HEK293 (cell line): ENCODE results near the gene DIO1.

Experiments used
- CTCF ChIA-PET: fragments of 350-600 bp; formaldehyde crosslinking; extraction: SDS; loops from one replicate; lab custom pipeline; 2021; ENCODE audit warnings: antibody characterized with exemption; lab: Yijun Ruan, JAX
- POLR2A ChIA-PET: fragments of 300-600 bp; formaldehyde crosslinking; extraction: SDS; loops from one replicate; lab custom pipeline; 2020; ENCODE audit warnings: antibody characterized with exemption, inconsistent platforms; lab: Yijun Ruan, JAX
- H3K27ac ChIP-seq: fragments of 200-500 bp; sonication (Bioruptor generic); 2 replicates; pipeline ENCODE4 v1.5.1; 2014; ENCODE audit warnings: low read depth, low read length, control low read depth, inconsistent platforms; ENCODE audit errors: extremely low read depth
- H3K36me3 ChIP-seq, 2 experiments: fragments of 200-500 bp in 1 of 2; sonication (Bioruptor generic) in 1 of 2; 1 replicate in 1 of 2; 2 replicates in 1 of 2; pipeline ENCODE4 v1.5.1; 2014 to 2017; ENCODE audit warnings: inconsistent platforms in 2 of 2, low read length in 2 of 2; ENCODE audit not compliant: control insufficient read depth in 2 of 2, insufficient read depth in 1 of 2
- H3K4me1 ChIP-seq: fragments of 200-500 bp; sonication (Bioruptor generic); 2 replicates; pipeline ENCODE4 v1.5.1; 2014; ENCODE audit warnings: mild to moderate bottlenecking, low read length, inconsistent platforms; ENCODE audit not compliant: control insufficient read depth, insufficient read depth
- H3K4me3 ChIP-seq: 2 replicates; pipeline ENCODE4 v1.5.1; 2011; ENCODE audit warnings: low read depth, mild to moderate bottlenecking, control low read depth, low read length, moderate library complexity
- H3K9me3 ChIP-seq: fragments of 200-500 bp; sonication (Bioruptor generic); 2 replicates; pipeline ENCODE4 v1.5.1; 2014; ENCODE audit warnings: low read depth, low read length, inconsistent platforms; ENCODE audit not compliant: control insufficient read depth, insufficient read depth
- GLI2 ChIP-seq: fragments of 450-650 bp; formaldehyde crosslinking; IDR thresholded peaks from 2 replicates; pipeline ENCODE4; 2017; ENCODE audit warnings: missing biosample characterization, missing genetic modification characterization, low read depth, borderline replicate concordance
- GLI4 ChIP-seq: fragments of 450-650 bp; formaldehyde crosslinking; IDR thresholded peaks from 2 replicates; pipeline ENCODE4 v1.5.1; 2016; ENCODE audit warnings: missing biosample characterization, missing genetic modification characterization
- KLF1 ChIP-seq: fragments of 450-650 bp; formaldehyde crosslinking; IDR thresholded peaks from 2 replicates; pipeline ENCODE4 v1.5.1; 2016; ENCODE audit warnings: missing biosample characterization, missing genetic modification characterization
- RBAK ChIP-seq: fragments of 450-650 bp; formaldehyde crosslinking; IDR thresholded peaks from 2 replicates; pipeline ENCODE4 v1.5.1; 2016; ENCODE audit warnings: missing biosample characterization, missing genetic modification characterization
- REPIN1 ChIP-seq: fragments of 450-650 bp; formaldehyde crosslinking; IDR thresholded peaks from 2 replicates; pipeline ENCODE4 v1.5.1; 2017; ENCODE audit warnings: missing biosample characterization, missing genetic modification characterization, low read depth
- SP7 ChIP-seq: fragments of 450-650 bp; formaldehyde crosslinking; IDR thresholded peaks from 2 replicates; pipeline ENCODE4 v1.5.1; 2016; ENCODE audit warnings: missing biosample characterization, missing genetic modification characterization
- TCF7L2 ChIP-seq: IDR thresholded peaks from 2 replicates; pipeline ENCODE4 v1.6.1; 2011; ENCODE audit warnings: low read depth, mild to moderate bottlenecking, inconsistent platforms, low read length, moderate library complexity, borderline replicate concordance
- WT1 ChIP-seq: fragments of 450-650 bp; formaldehyde crosslinking; IDR thresholded peaks from 2 replicates; pipeline ENCODE4 v1.5.1; 2016; ENCODE audit warnings: missing biosample characterization, missing genetic modification characterization
- ZNF155 ChIP-seq: fragments of 450-650 bp; formaldehyde crosslinking; IDR thresholded peaks from 2 replicates; pipeline ENCODE4 v1.5.1; 2016; ENCODE audit warnings: missing biosample characterization, missing genetic modification characterization
- ZNF23 ChIP-seq: fragments of 450-650 bp; formaldehyde crosslinking; IDR thresholded peaks from 2 replicates; pipeline ENCODE4 v1.5.1; 2016; ENCODE audit warnings: missing biosample characterization, missing genetic modification characterization, borderline replicate concordance
- ZNF274 ChIP-seq, 2 experiments: fragments of 200-500 bp in 1 of 2; fragments of 450-650 bp in 1 of 2; sonication (Bioruptor generic) in 1 of 2; formaldehyde crosslinking in 1 of 2; IDR thresholded peaks; 2 replicates each; pipeline versions ENCODE4 v1.5.1 to v1.6.1; 2014 to 2016; ENCODE audit warnings: borderline replicate concordance in 1 of 2, inconsistent platforms in 1 of 2, low read length in 1 of 2, missing biosample characterization in 1 of 2, missing genetic modification characterization in 1 of 2
- ZNF354C ChIP-seq: fragments of 450-650 bp; formaldehyde crosslinking; IDR thresholded peaks from 2 replicates; pipeline ENCODE4 v1.5.1; 2016; ENCODE audit warnings: missing biosample characterization, missing genetic modification characterization, low read depth, borderline replicate concordance
- ZNF548 ChIP-seq: fragments of 450-650 bp; formaldehyde crosslinking; IDR thresholded peaks from 2 replicates; pipeline ENCODE4 v1.5.1; 2016; ENCODE audit warnings: missing biosample characterization, missing genetic modification characterization
- ZNF610 ChIP-seq: fragments of 450-650 bp; formaldehyde crosslinking; IDR thresholded peaks from 2 replicates; pipeline ENCODE4 v1.5.1; 2016; ENCODE audit warnings: missing biosample characterization, missing genetic modification characterization, borderline replicate concordance
- ZNF664 ChIP-seq: fragments of 450-650 bp; formaldehyde crosslinking; IDR thresholded peaks from 2 replicates; pipeline ENCODE4 v1.5.1; 2016; ENCODE audit warnings: missing biosample characterization, missing genetic modification characterization
- ZNF670 ChIP-seq: fragments of 450-650 bp; formaldehyde crosslinking; IDR thresholded peaks from 2 replicates; pipeline ENCODE4 v1.5.1; 2016; ENCODE audit warnings: missing biosample characterization, missing genetic modification characterization, low read depth
- ZXDB ChIP-seq: fragments of 450-650 bp; formaldehyde crosslinking; IDR thresholded peaks from 2 replicates; pipeline ENCODE4 v1.5.1; 2016; ENCODE audit warnings: missing biosample characterization, missing genetic modification characterization
- TF ChIP-seq, protein P1 (sequence below): fragments of 450-650 bp; formaldehyde crosslinking; IDR thresholded peaks from 2 replicates; pipeline ENCODE4 v1.5.1; 2016; ENCODE audit warnings: missing biosample characterization, missing genetic modification characterization
- TF ChIP-seq, protein P2 (sequence below): fragments of 450-650 bp; formaldehyde crosslinking; IDR thresholded peaks from 2 replicates; pipeline ENCODE4 v1.5.1; 2017; ENCODE audit warnings: missing biosample characterization, missing genetic modification characterization
- TF ChIP-seq, protein P3 (sequence below): fragments of 450-650 bp; formaldehyde crosslinking; conservative IDR thresholded peaks from 2 replicates; pipeline ENCODE4 v1.5.1; 2016; ENCODE audit warnings: low read depth, missing biosample characterization, missing genetic modification characterization
- TF ChIP-seq, protein P4 (sequence below): fragments of 450-650 bp; formaldehyde crosslinking; IDR thresholded peaks from 2 replicates; pipeline ENCODE4 v1.5.1; 2016; ENCODE audit warnings: missing biosample characterization, missing genetic modification characterization

DIO1 gene

DNA sequence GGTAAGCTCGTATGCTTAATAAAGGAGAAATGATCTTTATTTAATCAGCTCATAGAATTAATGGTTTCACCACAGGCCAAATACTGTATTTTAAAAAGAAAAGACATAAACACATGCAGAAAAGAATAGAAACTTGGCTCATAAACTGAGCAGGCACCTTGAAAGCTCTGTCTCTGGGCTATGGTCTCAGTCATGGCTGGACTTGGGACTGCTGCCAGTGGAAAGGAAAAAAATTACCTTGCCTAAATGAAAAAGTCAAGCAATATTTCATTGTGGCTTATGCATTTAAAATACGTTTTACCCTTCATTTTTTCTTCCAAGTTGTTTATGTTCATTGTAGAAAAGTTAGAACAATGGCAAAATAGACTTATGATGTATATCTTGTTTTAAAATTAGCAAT, 60.1 kb downstream of the DIO1 start:
- Histone ChIP-seq H3K36me3 (peaks cover 9 to 74% of the 10 kb centered on the region in 2 experiments), H3K4me1 (no peaks in the 10 kb centered on the region), H3K27ac (no peak overlapping the region), H3K4me3 (no peak overlapping the region)
- POLR2A ChIA-PET: interaction anchor here (1.3 kb wide), 1 partner anchor 8 kb away, joined by 10 read pairs; the partner anchor contains the start of genes IFT25 and LRRC42
- CTCF ChIA-PET: interaction anchor here (1.2 to 1.8 kb wide), 4 partner anchors 10 to 93 kb away, joined by 3 to 16 read pairs (median 8); no protein-coding TSS in a partner anchor
- no peak for TF ChIP-seq ZNF548 (tag by site-specific recombination)
- no peak for TF ChIP-seq GLI4 (tag by site-specific recombination)
- TF ChIP-seq TCF7L2: no peak
- TF ChIP-seq ZNF274 (IDR thresholded peaks at IDR 0.05; ENCODE audit: low read length): no peak
- TF ChIP-seq ZNF274 (tag by site-specific recombination; IDR thresholded peaks at IDR 0.05; ENCODE audit: borderline replicate concordance): no peak
- no peak for TF ChIP-seq ZNF354C (tag by site-specific recombination)
- TF ChIP-seq, protein P1, sequence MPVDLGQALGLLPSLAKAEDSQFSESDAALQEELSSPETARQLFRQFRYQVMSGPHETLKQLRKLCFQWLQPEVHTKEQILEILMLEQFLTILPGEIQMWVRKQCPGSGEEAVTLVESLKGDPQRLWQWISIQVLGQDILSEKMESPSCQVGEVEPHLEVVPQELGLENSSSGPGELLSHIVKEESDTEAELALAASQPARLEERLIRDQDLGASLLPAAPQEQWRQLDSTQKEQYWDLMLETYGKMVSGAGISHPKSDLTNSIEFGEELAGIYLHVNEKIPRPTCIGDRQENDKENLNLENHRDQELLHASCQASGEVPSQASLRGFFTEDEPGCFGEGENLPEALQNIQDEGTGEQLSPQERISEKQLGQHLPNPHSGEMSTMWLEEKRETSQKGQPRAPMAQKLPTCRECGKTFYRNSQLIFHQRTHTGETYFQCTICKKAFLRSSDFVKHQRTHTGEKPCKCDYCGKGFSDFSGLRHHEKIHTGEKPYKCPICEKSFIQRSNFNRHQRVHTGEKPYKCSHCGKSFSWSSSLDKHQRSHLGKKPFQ (tag by site-specific recombination): no peak
- TF ChIP-seq RBAK: no peak
- TF ChIP-seq, protein P2, sequence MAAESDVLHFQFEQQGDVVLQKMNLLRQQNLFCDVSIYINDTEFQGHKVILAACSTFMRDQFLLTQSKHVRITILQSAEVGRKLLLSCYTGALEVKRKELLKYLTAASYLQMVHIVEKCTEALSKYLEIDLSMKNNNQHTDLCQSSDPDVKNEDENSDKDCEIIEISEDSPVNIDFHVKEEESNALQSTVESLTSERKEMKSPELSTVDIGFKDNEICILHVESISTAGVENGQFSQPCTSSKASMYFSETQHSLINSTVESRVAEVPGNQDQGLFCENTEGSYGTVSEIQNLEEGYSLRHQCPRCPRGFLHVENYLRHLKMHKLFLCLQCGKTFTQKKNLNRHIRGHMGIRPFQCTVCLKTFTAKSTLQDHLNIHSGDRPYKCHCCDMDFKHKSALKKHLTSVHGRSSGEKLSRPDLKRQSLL: no peak
- no peak for TF ChIP-seq ZNF664 (tag by site-specific recombination)
- no peak for TF ChIP-seq REPIN1 (tag by site-specific recombination)
- TF ChIP-seq ZNF155 (tag by site-specific recombination): no peak
- TF ChIP-seq, all 188 proteins: peak for 0
- no peaks in the 10 kb centered on the region for H3K9me3 ChIP-seq

DNA sequence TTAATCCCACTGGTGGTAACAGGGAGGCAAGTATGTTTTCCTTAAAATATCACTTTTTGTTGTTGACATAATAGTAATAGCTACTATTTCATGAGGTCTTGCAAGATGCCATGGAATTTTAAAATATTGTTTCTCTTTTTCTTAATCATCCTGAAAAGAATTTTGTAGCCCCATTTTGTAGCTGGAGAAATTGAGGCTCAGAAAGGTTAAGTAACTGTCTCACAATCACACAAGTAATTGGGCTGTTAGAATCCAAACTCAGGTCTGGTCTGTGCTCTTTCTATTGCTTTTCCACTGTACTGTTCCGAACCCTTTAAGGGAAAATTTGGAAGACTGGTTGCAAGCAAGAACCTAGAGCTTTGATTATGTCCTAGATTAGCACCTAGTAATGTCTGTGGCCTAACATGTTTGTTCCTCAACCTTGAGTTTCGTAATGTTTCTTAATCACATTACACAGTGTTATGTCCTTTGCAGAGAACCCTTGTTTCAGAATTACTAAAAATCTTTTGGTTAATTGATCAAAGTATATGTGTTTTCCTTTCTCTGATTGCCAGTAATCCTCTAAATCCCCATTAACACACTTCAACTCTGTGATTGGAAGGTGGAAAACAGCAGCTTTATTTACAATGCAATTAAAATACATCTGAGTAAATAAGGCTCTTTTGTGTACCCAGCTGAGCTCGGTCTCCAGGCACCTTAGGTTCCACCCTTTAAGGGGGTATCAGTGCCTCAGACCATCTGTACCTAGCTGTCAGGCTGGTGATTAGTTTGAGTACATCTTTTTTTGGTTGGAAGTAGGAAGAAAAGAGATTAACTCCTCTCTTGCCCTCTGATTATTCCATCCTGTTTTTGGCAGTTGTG, 62.6 kb downstream of the DIO1 start:
- Histone ChIP-seq H3K4me3 (no peak overlapping the region), H3K9me3 (no peaks in the 10 kb centered on the region), H3K4me1 (no peaks in the 10 kb centered on the region), H3K27ac (no peak overlapping the region), H3K36me3 (peaks cover 16 to 80% of the 10 kb centered on the region in 2 experiments)
- ChIA-PET CTCF (interaction anchor here (0.6 to 1.5 kb wide), 7 partner anchors 9 to 115 kb away, joined by 3 to 14 read pairs (median 4); partner anchors contain the start of genes IFT25 and LRRC42), POLR2A (interaction anchor here (1.8 kb wide), 1 partner anchor 11 kb away, joined by 14 read pairs; the partner anchor contains the start of genes IFT25 and LRRC42)
- TF ChIP-seq, protein P3, sequence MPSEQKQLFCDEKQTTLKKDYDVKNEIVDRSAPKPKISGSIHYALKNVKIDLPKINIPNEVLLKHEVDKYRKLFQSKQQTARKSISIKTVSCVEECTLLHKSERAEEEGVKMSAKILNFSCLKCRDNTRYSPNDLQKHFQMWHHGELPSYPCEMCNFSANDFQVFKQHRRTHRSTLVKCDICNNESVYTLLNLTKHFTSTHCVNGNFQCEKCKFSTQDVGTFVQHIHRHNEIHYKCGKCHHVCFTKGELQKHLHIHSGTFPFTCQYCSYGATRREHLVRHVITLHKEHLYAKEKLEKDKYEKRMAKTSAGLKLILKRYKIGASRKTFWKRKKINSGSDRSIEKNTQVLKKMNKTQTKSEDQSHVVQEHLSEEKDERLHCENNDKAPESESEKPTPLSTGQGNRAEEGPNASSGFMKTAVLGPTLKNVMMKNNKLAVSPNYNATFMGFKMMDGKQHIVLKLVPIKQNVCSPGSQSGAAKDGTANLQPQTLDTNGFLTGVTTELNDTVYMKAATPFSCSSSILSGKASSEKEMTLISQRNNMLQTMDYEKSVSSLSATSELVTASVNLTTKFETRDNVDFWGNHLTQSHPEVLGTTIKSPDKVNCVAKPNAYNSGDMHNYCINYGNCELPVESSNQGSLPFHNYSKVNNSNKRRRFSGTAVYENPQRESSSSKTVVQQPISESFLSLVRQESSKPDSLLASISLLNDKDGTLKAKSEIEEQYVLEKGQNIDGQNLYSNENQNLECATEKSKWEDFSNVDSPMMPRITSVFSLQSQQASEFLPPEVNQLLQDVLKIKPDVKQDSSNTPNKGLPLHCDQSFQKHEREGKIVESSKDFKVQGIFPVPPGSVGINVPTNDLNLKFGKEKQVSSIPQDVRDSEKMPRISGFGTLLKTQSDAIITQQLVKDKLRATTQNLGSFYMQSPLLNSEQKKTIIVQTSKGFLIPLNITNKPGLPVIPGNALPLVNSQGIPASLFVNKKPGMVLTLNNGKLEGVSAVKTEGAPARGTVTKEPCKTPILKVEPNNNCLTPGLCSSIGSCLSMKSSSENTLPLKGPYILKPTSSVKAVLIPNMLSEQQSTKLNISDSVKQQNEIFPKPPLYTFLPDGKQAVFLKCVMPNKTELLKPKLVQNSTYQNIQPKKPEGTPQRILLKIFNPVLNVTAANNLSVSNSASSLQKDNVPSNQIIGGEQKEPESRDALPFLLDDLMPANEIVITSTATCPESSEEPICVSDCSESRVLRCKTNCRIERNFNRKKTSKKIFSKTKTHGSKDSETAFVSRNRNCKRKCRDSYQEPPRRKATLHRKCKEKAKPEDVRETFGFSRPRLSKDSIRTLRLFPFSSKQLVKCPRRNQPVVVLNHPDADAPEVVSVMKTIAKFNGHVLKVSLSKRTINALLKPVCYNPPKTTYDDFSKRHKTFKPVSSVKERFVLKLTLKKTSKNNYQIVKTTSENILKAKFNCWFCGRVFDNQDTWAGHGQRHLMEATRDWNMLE (tag by site-specific recombination): no peak
- TF ChIP-seq ZNF610 (tag by site-specific recombination) (no peak), KLF1 (tag by site-specific recombination) (no peak), ZNF670 (tag by site-specific recombination) (no peak), GLI2 (no peak), ZNF23 (tag by site-specific recombination) (no peak), WT1 (tag by site-specific recombination) (no peak), SP7 (tag by site-specific recombination) (no peak), ZNF664 (tag by site-specific recombination) (peak; percentile 53; the same call in 1 of the 2 replicates), ZXDB (tag by site-specific recombination) (no peak)
- TF ChIP-seq, protein P4, sequence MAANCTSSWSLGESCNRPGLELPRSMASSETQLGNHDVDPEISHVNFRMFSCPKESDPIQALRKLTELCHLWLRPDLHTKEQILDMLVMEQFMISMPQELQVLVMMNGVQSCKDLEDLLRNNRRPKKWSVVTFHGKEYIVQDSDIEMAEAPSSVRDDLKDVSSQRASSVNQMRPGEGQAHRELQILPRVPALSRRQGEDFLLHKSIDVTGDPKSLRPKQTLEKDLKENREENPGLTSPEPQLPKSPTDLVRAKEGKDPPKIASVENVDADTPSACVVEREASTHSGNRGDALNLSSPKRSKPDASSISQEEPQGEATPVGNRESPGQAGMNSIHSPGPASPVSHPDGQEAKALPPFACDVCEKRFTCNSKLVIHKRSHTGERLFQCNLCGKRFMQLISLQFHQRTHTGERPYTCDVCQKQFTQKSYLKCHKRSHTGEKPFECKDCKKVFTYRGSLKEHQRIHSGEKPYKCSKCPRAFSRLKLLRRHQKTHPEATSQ: no peak
- TF ChIP-seq, protein P1 (tag by site-specific recombination): no peak
